Colonic mucosa (tissue), 4 donors: ENCODE measurements around the gene DBX1. TPM values are rescaled to one million over a fixed set of nuclear protein-coding genes. Genes with fewer than 3 reads are reported as not detected.
A peak's percentile ranks its signal among the peaks of the same experiment; 100 is the strongest.

Source experiments
- DNase-seq: peaks from one replicate; pipeline ENCODE4 v3.0.0-alpha.2; 2020
- H3K27ac ChIP-seq: fragments of 200-600 bp; one replicate; pipeline ENCODE4 v1.8.0; 2021
- H3K27me3 ChIP-seq: fragments of 200-600 bp; one replicate; pipeline ENCODE4 v1.8.0; 2021
- H3K36me3 ChIP-seq: fragments of 200-600 bp; one replicate; pipeline ENCODE4 v1.8.0; 2021
- H3K4me1 ChIP-seq: fragments of 200-600 bp; one replicate; pipeline ENCODE4 v1.8.0; 2021; ENCODE audit warnings: mild to moderate bottlenecking
- H3K4me3 ChIP-seq: fragments of 200-600 bp; one replicate; pipeline ENCODE4 v1.8.0; 2021
- H3K9ac ChIP-seq, 2 donors: one replicate each; pipeline ENCODE4 v1.7.0; 2013; ENCODE audit warnings: control low read depth in 2 of 2, low read depth in 2 of 2, low read length in 2 of 2
- H3K9me3 ChIP-seq: fragments of 200-600 bp; one replicate; pipeline ENCODE4 v1.8.0; 2021
- intact Hi-C: fragments of 100-400 bp; cut with DNase I; formaldehyde crosslinking; loops from one replicate; pipeline ENCODE4 v1.14.1; 2022
- total RNA-seq, 2 donors: library from RNA; stranded (reverse); fragmentation: NEBNext Ultra II Directional in 1 of 2; extraction: Animal tissue kit (Norgen Biotek cat#: 25700) in 1 of 2; gene quantifications; one replicate each; pipeline ENCODE4 v1.2.1, GENCODE V29; 2021
- TF ChIP-seq, protein P1 (sequence below): fragments of 200-600 bp; IDR thresholded peaks from one replicate; pipeline ENCODE4 v1.8.0; 2022; ENCODE audit warnings: antibody characterized with exemption, mild to moderate bottlenecking
- donor health status: healthy.
- donor health status: DM: no; HTN: no; CAD: no.
- donor health status: DM: no; HTN: no; CAD: no.

Gene DBX1
- total RNA-seq, 2 donors from 2014 or later: not detected

DNA sequence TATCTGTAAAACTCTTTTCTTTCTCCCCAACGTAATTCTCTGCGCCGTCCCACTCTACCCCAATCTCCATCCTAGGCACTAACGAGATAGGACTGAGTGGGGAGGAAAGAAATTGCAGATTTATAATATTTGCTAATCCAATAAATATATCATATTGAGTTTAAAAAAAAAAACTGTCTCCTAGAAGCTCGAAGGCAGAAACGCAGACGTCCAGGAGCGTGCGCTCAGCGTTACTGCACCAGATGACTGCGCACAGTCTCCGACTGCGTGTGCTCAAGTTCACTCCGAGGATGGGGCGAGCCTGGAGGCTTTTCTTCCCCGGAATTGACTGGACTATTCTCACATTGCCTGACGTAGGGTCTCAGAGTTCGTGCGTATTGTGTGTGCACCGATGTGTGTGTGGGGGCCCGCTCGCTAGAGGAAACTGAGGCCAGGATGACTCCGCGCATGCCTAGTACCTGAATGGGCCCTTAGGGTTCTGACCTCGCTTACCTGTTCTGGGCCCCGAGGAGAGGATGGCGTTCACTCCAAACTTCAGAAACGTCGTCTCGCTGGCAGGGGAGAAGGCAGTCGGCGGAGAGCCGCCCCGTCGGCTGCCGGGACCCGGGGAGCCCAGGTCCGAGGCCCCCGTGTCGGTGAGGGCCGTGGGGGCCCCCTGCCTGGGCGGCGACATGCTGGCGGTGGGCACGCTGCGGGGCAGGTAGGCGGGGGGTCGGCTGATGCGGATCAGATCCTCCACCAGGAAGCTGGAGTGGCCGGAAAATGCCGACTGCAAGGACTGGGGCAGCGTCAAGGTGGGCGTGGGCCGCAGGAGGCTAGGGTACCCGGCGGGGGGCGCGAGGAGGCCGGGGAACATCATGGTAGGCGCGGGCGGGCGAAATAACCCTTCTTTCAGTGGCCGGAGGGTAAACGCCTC, 551 bp downstream of the DBX1 start:
- Histone ChIP-seq H3K27ac (no peak overlapping the region), H3K36me3 (no peaks in the 10 kb centered on the region), H3K4me3 (no peak overlapping the region), H3K4me1 (peaks cover 6% of the 10 kb centered on the region), H3K27me3 (peaks cover 87% of the 10 kb centered on the region), H3K9ac (no peak overlapping the region), H3K9me3 (no peaks in the 10 kb centered on the region)
- TF ChIP-seq, protein P1, sequence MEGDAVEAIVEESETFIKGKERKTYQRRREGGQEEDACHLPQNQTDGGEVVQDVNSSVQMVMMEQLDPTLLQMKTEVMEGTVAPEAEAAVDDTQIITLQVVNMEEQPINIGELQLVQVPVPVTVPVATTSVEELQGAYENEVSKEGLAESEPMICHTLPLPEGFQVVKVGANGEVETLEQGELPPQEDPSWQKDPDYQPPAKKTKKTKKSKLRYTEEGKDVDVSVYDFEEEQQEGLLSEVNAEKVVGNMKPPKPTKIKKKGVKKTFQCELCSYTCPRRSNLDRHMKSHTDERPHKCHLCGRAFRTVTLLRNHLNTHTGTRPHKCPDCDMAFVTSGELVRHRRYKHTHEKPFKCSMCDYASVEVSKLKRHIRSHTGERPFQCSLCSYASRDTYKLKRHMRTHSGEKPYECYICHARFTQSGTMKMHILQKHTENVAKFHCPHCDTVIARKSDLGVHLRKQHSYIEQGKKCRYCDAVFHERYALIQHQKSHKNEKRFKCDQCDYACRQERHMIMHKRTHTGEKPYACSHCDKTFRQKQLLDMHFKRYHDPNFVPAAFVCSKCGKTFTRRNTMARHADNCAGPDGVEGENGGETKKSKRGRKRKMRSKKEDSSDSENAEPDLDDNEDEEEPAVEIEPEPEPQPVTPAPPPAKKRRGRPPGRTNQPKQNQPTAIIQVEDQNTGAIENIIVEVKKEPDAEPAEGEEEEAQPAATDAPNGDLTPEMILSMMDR: no peak
- intact Hi-C loops: no loop called here
- DNase-seq: no peak

DNA sequence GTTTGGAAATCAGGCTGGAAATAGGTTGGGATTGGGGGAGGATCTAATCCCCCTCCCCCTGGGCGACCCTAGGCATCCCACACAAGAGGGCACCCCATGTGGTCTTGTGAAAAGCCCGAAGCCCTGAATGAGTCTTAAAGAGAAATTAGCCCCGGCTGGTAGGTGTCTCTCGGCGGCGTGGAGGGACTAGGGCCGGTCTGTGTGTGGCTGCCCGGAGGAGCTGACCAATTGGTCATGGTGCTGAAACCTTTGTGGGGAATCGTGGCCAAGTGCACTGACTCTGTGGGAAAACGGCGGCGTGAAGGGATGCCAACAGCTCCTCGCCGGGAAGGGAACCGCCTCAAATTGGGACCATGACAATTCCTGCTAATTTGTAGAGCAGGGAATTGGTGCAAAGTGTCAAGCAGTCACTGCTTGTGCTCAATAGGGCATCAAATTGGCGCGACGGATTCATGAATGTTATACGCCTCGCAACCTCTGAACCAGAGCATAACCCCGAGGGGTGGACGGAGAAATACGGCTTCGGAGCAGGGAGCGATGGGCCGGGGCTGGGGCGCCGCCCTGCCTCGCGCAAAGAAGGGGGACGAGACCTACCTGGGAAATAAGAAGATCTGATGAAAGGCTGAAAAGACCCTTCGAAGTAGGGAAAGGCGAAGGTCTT, 1.5 kb downstream of the DBX1 start:
- intact Hi-C loops: no loop called here
- Histone ChIP-seq H3K9ac (no peak overlapping the region), H3K36me3 (no peaks in the 10 kb centered on the region), H3K4me1 (peaks cover 6% of the 10 kb centered on the region), H3K27me3 (peaks cover 84% of the 10 kb centered on the region), H3K9me3 (no peaks in the 10 kb centered on the region), H3K27ac (no peak overlapping the region), H3K4me3 (no peak overlapping the region)
- TF ChIP-seq, protein P1: no peak
- no peak for DNase-seq

GRCh38 chr11:20157728-20158127, 2.5 kb downstream of the DBX1 start:
- TF ChIP-seq, protein P1: no peak
- no peaks in the 10 kb centered on the region for H3K9me3 ChIP-seq
- peaks cover 6% of the 10 kb centered on the region for H3K4me1 ChIP-seq
- no peak overlapping the region for H3K9ac ChIP-seq
- no peak for DNase-seq
- H3K27ac ChIP-seq: no peak overlapping the region
- no peak overlapping the region for H3K4me3 ChIP-seq
- peaks cover 74% of the 10 kb centered on the region for H3K27me3 ChIP-seq
- H3K36me3 ChIP-seq: no peaks in the 10 kb centered on the region
- intact Hi-C loops: no loop called here

DNA sequence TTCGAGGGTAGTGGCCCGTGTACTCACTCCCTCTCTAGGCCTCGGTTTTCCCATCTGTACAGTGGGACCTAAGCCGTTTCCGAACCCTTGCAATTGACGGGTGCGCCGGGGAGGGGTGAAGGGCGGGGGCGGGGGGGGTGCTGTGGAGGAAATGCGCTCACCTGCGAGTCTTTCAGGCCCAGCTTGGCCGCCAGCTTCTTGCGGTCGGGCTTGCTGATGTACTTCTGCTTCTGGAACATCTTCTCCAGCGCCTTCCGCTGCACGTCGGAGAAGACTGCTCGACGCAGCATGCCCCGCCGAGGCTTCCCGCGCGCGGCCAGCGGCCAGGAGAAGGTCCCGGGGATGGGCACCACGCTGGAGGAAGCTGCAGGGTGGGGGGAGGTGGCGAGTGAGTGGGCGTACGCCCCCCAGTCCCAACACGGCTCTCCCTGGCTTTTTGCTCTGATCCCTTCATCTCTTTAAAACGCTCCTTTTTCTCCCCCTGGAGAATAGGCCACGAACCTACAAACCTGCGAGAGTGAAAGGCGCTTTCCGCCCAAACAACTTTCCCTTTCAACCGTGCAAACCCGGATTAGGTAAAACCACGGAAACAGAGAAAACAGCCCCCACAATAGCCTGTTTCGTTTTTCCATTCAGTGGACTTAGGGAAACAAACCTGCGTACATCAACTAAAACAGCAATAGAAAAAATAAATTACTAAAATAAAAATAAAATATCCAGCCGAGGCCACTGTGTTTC, 3.2 kb downstream of the DBX1 start:
- no peaks in the 10 kb centered on the region for H3K9me3 ChIP-seq
- no peak overlapping the region for H3K9ac ChIP-seq
- peaks cover 67% of the 10 kb centered on the region for H3K27me3 ChIP-seq
- intact Hi-C loops: no loop called here
- DNase-seq: no peak
- H3K4me3 ChIP-seq: peak overlapping the region; percentile 33
- no peaks in the 10 kb centered on the region for H3K36me3 ChIP-seq
- H3K4me1 ChIP-seq: peaks cover 6% of the 10 kb centered on the region
- no peak overlapping the region for H3K27ac ChIP-seq
- TF ChIP-seq, protein P1: no peak

DNA sequence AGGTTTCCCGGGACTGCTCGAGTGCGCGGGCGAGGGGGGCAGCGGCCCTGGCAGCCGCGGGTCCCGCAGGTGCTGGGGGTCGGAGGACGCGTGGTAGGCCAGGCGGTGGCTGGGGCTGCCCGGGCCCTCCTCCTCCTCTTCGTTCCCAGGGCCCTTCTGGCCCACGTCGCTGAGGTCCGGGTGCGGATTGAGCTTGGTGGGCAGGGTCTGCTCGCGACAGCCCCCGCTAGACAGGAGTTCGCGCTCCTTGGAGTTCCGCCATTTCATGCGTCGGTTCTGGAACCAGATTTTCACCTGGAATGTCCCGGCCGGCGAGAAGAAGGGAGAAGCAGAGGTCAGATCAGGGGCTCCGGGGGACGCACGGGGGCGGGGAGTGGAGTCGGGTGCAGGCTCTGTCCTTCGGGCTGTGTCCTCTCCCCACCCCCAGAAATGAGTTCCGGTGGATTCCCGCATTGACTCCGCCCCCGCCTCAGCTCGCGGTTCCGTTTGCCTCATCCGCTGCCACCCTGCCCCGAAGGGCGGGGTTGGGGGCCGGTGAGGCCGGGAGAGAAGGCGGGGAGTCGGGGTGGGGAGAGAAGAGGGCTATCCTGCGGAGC, 3.9 kb downstream of the DBX1 start:
- intact Hi-C loops: no loop called here
- TF ChIP-seq, protein P1: no peak
- Histone ChIP-seq H3K36me3 (no peaks in the 10 kb centered on the region), H3K27me3 (peaks cover 61% of the 10 kb centered on the region), H3K9ac (no peak overlapping the region), H3K4me3 (peak overlapping the region; percentile 33), H3K9me3 (no peaks in the 10 kb centered on the region), H3K4me1 (peaks cover 6% of the 10 kb centered on the region), H3K27ac (no peak overlapping the region)
- peak; percentile 32 for DNase-seq
